Panc1 (cell line): ENCODE data around the gene TXN2.

Experiments
- POLR2AphosphoS5 ChIP-seq: IDR thresholded peaks from 2 replicates; pipeline ENCODE4 v1.6.1; 2012; ENCODE audit warnings: mild to moderate bottlenecking, low read depth, low read length, moderate library complexity
- REST ChIP-seq, 2 experiments: IDR thresholded peaks; 2 replicates each; pipeline ENCODE4 v1.6.1; 2011 to 2012; ENCODE audit warnings: low read depth in 2 of 2, control low read depth in 1 of 2, low read length in 1 of 2, mild to moderate bottlenecking in 1 of 2, moderate library complexity in 1 of 2; ENCODE audit not compliant: insufficient read depth in 1 of 2
- SIN3A ChIP-seq: IDR thresholded peaks from 2 replicates; pipeline ENCODE4 v1.6.1; 2012; ENCODE audit warnings: low read depth, mild to moderate bottlenecking, low read length, moderate library complexity, borderline replicate concordance; ENCODE audit not compliant: insufficient read depth
- TF ChIP-seq, protein P1 (sequence below): fragments of 450-650 bp; IDR thresholded peaks from 2 replicates; pipeline ENCODE4 v1.5.1; 2017; ENCODE audit warnings: mild to moderate bottlenecking

DNA sequence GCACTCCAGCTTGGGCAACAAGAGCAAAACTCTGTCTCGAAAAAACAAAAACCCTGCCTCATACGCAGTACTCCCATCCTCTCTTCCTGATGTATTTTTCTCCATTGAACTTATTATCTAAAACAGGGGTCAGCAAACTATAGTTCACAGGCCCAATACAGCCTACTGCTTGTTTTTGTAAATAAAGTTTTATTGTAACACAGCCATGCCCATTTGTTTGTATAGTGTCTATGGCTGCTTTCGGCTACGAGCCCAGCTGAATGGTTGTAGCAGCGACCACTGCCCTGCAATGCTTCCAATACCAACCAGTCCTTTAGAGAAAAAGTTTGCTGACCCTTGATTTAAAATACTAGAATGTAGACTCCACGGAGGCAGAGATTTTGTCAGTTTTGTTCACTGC is 6.1 kb downstream of the TXN2 start:
- TF ChIP-seq, protein P1, sequence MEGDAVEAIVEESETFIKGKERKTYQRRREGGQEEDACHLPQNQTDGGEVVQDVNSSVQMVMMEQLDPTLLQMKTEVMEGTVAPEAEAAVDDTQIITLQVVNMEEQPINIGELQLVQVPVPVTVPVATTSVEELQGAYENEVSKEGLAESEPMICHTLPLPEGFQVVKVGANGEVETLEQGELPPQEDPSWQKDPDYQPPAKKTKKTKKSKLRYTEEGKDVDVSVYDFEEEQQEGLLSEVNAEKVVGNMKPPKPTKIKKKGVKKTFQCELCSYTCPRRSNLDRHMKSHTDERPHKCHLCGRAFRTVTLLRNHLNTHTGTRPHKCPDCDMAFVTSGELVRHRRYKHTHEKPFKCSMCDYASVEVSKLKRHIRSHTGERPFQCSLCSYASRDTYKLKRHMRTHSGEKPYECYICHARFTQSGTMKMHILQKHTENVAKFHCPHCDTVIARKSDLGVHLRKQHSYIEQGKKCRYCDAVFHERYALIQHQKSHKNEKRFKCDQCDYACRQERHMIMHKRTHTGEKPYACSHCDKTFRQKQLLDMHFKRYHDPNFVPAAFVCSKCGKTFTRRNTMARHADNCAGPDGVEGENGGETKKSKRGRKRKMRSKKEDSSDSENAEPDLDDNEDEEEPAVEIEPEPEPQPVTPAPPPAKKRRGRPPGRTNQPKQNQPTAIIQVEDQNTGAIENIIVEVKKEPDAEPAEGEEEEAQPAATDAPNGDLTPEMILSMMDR = no peak
- no peak for TF ChIP-seq POLR2AphosphoS5
- TF ChIP-seq SIN3A = no peak
- TF ChIP-seq REST (IDR thresholded peaks at IDR 0.05; ENCODE audit: insufficient read depth in 1 of 2, low read depth in 2 of 2, low read length in 1 of 2) = no peak
